Muscle of leg (tissue), 11 donors: ENCODE measurements around the gene ITGA11. TPM values are rescaled to one million over a fixed set of nuclear protein-coding genes. Genes with fewer than 3 reads are reported as not detected.
A peak's percentile ranks its signal among the peaks of the same experiment; 100 is the strongest.

Source experiments
- DNase-seq: peaks from one replicate; pipeline ENCODE4 v3.0.0; 2013
- H3K27ac ChIP-seq: one replicate; pipeline ENCODE4 v1.5.1; 2013; ENCODE audit warnings: mild to moderate bottlenecking, low read length, control low read depth
- H3K27me3 ChIP-seq: one replicate; pipeline ENCODE4 v1.6.1; 2013; ENCODE audit warnings: low read length; ENCODE audit not compliant: control insufficient read depth, insufficient read depth
- H3K36me3 ChIP-seq: one replicate; pipeline ENCODE4 v1.6.1; 2013; ENCODE audit warnings: low read length; ENCODE audit not compliant: control insufficient read depth, insufficient read depth
- H3K4me1 ChIP-seq: one replicate; pipeline ENCODE4 v1.6.1; 2013; ENCODE audit warnings: low read length; ENCODE audit not compliant: control insufficient read depth, insufficient read depth
- H3K4me3 ChIP-seq: one replicate; pipeline ENCODE4 v1.5.1; 2013; ENCODE audit warnings: low read length, control low read depth
- H3K9me3 ChIP-seq: replicated peaks from 2 replicates; pipeline ENCODE4 v1.6.1; 2013; ENCODE audit warnings: low read depth, low read length; ENCODE audit not compliant: control insufficient read depth
- WGBS: methylation state at CpG from one replicate; pipeline ENCODE4 v1.1.5; 2013; ENCODE audit warnings: missing lambda C conversion rate; ENCODE audit not compliant: insufficient coverage; 5-methylcytosine and 5-hydroxymethylcytosine counted together
- polyA plus RNA-seq, 8 donors: library from polyadenylated mRNA; unstranded; fragments of 120-200 nt; gene quantifications; one replicate each; pipeline versions ENCODE4 v1.2.1 to v1.2.3, GENCODE V29; 2013; ENCODE audit warnings: inconsistent platforms in 1 of 8, low replicate concordance in 1 of 8; ENCODE audit not compliant: insufficient read length in 8 of 8, insufficient read depth in 1 of 8
- total RNA-seq: library from RNA; stranded (reverse); fragments of 120-200 nt; gene quantifications from one replicate; pipeline ENCODE4 v1.2.4, GENCODE V29; 2013

Gene ITGA11
- total and polyA plus RNA-seq, 9 donors, result 1.8 to 17.9 (median 5.5) TPM

- 76% methylated on average over 13 of the region's 18 CpGs for WGBS
- Histone ChIP-seq H3K27ac (no peak overlapping the region), H3K36me3 (no peaks in the 10 kb centered on the region), H3K4me1 (peaks cover 46% of the 10 kb centered on the region), H3K9me3 (no peaks in the 10 kb centered on the region), H3K27me3 (no peaks in the 10 kb centered on the region), H3K4me3 (no peak overlapping the region)
- no peak for DNase-seq
Observed at GRCh38 chr15:68312701-68313204, 119.2 kb downstream of the ITGA11 start.

GRCh38 chr15:68311859-68312557 lies 120.0 kb downstream of the ITGA11 start:
- H3K27ac ChIP-seq, result no peak overlapping the region
- WGBS, result no CpG with 5 or more reads among the region's 3 CpGs
- no peaks in the 10 kb centered on the region for H3K36me3 ChIP-seq
- no peak for DNase-seq
- peaks cover 48% of the 10 kb centered on the region for H3K4me1 ChIP-seq
- H3K27me3 ChIP-seq, result peaks cover 3% of the 10 kb centered on the region
- no peaks in the 10 kb centered on the region for H3K9me3 ChIP-seq
- no peak overlapping the region for H3K4me3 ChIP-seq

GRCh38 chr15:68311464-68311835 lies 120.5 kb downstream of the ITGA11 start:
- WGBS, result 60% methylated on average over 1 of the region's 3 CpGs
- Histone ChIP-seq H3K36me3 (no peaks in the 10 kb centered on the region), H3K27ac (no peak overlapping the region), H3K4me3 (no peak overlapping the region), H3K4me1 (peaks cover 48% of the 10 kb centered on the region), H3K9me3 (no peaks in the 10 kb centered on the region), H3K27me3 (peaks cover 3% of the 10 kb centered on the region)
- DNase-seq, result no peak

- 59% methylated on average over 16 of the region's 22 CpGs for WGBS
- H3K27me3 ChIP-seq, result peaks cover 3% of the 10 kb centered on the region
- H3K4me3 ChIP-seq, result no peak overlapping the region
- H3K9me3 ChIP-seq, result no peaks in the 10 kb centered on the region
- H3K4me1 ChIP-seq, result peaks cover 46% of the 10 kb centered on the region
- H3K36me3 ChIP-seq, result no peaks in the 10 kb centered on the region
- peak overlapping the region; percentile 74 for H3K27ac ChIP-seq
- DNase-seq, result no peak
Observed at GRCh38 chr15:68310804-68311463, 121.0 kb downstream of the ITGA11 start.

- H3K27me3 ChIP-seq, result peaks cover 3% of the 10 kb centered on the region
- H3K9me3 ChIP-seq, result no peaks in the 10 kb centered on the region
- no peaks in the 10 kb centered on the region for H3K36me3 ChIP-seq
- no peak overlapping the region for H3K4me3 ChIP-seq
- peak overlapping the region; percentile 74 for H3K27ac ChIP-seq
- DNase-seq, result peak; percentile 77
- 15% methylated on average over 5 of the region's 7 CpGs for WGBS
- peaks cover 42% of the 10 kb centered on the region for H3K4me1 ChIP-seq
Observed at GRCh38 chr15:68310178-68310803, 121.7 kb downstream of the ITGA11 start.

- H3K36me3 ChIP-seq, result no peaks in the 10 kb centered on the region
- H3K9me3 ChIP-seq, result no peaks in the 10 kb centered on the region
- no peak overlapping the region for H3K27ac ChIP-seq
Observed at GRCh38 chr15:68309024-68309423, 122.9 kb downstream of the ITGA11 start.

GRCh38 chr15:68307131-68307928 lies 124.6 kb downstream of the ITGA11 start:
- no peak for DNase-seq
- 54% methylated on average over 10 of the region's 14 CpGs for WGBS
- no peak overlapping the region for H3K27ac ChIP-seq
- no peaks in the 10 kb centered on the region for H3K36me3 ChIP-seq
- peaks cover 3% of the 10 kb centered on the region for H3K27me3 ChIP-seq
- no peaks in the 10 kb centered on the region for H3K9me3 ChIP-seq
- H3K4me1 ChIP-seq, result peaks cover 32% of the 10 kb centered on the region
- H3K4me3 ChIP-seq, result no peak overlapping the region

More at GRCh38 chr15:68309024-68309423, 122.9 kb downstream of the ITGA11 start:
- Histone ChIP-seq H3K4me1 (peaks cover 32% of the 10 kb centered on the region), H3K4me3 (no peak overlapping the region), H3K27me3 (peaks cover 3% of the 10 kb centered on the region)
- DNase-seq, result no peak
- 49% methylated on average over 2 of the region's 3 CpGs for WGBS

- no peak overlapping the region for H3K4me3 ChIP-seq
- H3K4me1 ChIP-seq, result peaks cover 15% of the 10 kb centered on the region
- no peaks in the 10 kb centered on the region for H3K9me3 ChIP-seq
- WGBS, result 37% methylated on average over 3 of the region's 6 CpGs
- peaks cover 3% of the 10 kb centered on the region for H3K27me3 ChIP-seq
- no peak for DNase-seq
- H3K27ac ChIP-seq, result no peak overlapping the region
- no peaks in the 10 kb centered on the region for H3K36me3 ChIP-seq
Observed at GRCh38 chr15:68305420-68305871, 126.5 kb downstream of the ITGA11 start.

GRCh38 chr15:68304589-68305337 lies 127.2 kb downstream of the ITGA11 start:
- Histone ChIP-seq H3K36me3 (peaks cover under 1% of the 10 kb centered on the region), H3K27ac (no peak overlapping the region), H3K4me1 (peaks cover 16% of the 10 kb centered on the region), H3K4me3 (no peak overlapping the region), H3K27me3 (peaks cover 3% of the 10 kb centered on the region), H3K9me3 (no peaks in the 10 kb centered on the region)
- DNase-seq, result no peak
- WGBS, result 47% methylated on average over 13 of the region's 15 CpGs
